NCI-H446 treated with DMSO at 0.1 percent for 48 hours (cell line): ENCODE measurements around the gene EBLN2.

Source experiments
- DNase-seq: peaks from one replicate; lab custom pipeline; 2025; lab: John Stamatoyannopoulos, UW

EBLN2 gene

GRCh38 chr3:73107676-73108187 lies 46.3 kb downstream of the EBLN2 start:
- no peak for DNase-seq

GRCh38 chr3:73108750-73109149 lies 47.3 kb downstream of the EBLN2 start:
- no peak for DNase-seq

- no peak for DNase-seq
These were observed 49.1 kb downstream of the EBLN2 start for GRCh38 chr3:73110530-73110929.
